ENCODE measurements around the gene PPP2CA. TPM values are rescaled to one million over a fixed set of nuclear protein-coding genes. Genes with fewer than 3 reads are reported as not detected.

PPP2CA gene
- total and polyA plus RNA-seq, 9 of the 15 experiments (the other 6 are each of a cell fraction or from before 2014, with no cell fraction given), result 23.0 to 257 (median 109) TPM

GRCh38 chr5:134245692-134246091 is 19.8 kb upstream of the PPP2CA start:
- no peaks in the 10 kb centered on the region for H3K9me3 ChIP-seq (replicated peaks; ENCODE audit: control insufficient read depth, insufficient read depth, low read depth, low read length)
- BruUV-seq (replicated peaks), result no TSS peak
- ATAC-seq (no peak), FAIRE-seq (no peak), DNase-seq (ENCODE audit: extremely low read depth in 1 of 4, low spot score in 3 of 4) (no peak)
- no peaks in the 10 kb centered on the region for H3K36me3 ChIP-seq (ENCODE audit: control insufficient read depth, insufficient read depth, low read length)
- no peak overlapping the region for H3K4me3 ChIP-seq
- ChIA-PET CTCF (ENCODE audit: low intra/inter-chr PET ratio) (no interaction called here), POLR2A (interaction anchor here (0.9 to 2.1 kb wide), 3 partner anchors 9 to 1789 kb away, joined by 3 to 18 read pairs (median 4); partner anchors contain the start of gene PPP2CA)
- H3K4me1 ChIP-seq (replicated peaks in 1 of 2; ENCODE audit: control insufficient read depth in 2 of 2, insufficient read depth in 2 of 2, low read length in 2 of 2), result peaks cover 5 to 10% of the 10 kb centered on the region in 2 experiments; a peak in 4 of 5 replicates
- intact Hi-C loops (cut with micrococcal nuclease), result no loop called here
- in situ Hi-C loops (cut with MboI), result no loop called here
- no peak overlapping the region for H3K27ac ChIP-seq (ENCODE audit: extremely low read depth, low read depth, low read length)
- H3K4me2 ChIP-seq (ENCODE audit: insufficient read depth, low read length), result no peak overlapping the region
- TF ChIP-seq ETV5 (CRISPR knock-in tag; IDR thresholded peaks at IDR 0.05; ENCODE audit: low read depth), result no peak
- TF ChIP-seq ARID3A (IDR thresholded peaks at IDR 0.05; ENCODE audit: borderline replicate concordance, low read depth, low read length), result no peak
- peak; percentile 56; the same call in 1 of the 2 replicates for TF ChIP-seq ZNF121 (CRISPR knock-in tag; conservative IDR thresholded peaks at IDR 0.05)
- TF ChIP-seq TAF1 (IDR thresholded peaks at IDR 0.05; ENCODE audit: control insufficient read depth, extremely low read depth, insufficient read depth, low read length, severe bottlenecking), result no peak
- TF ChIP-seq NFE2 (IDR thresholded peaks at IDR 0.05; ENCODE audit: low read depth), result no peak
- no peaks in the 10 kb centered on the region for H4K20me1 ChIP-seq (replicated peaks; ENCODE audit: control insufficient read depth, insufficient read depth, low read length)
- no peaks in the 10 kb centered on the region for H3K9me1 ChIP-seq (ENCODE audit: control insufficient read depth, insufficient read depth, low read length)
- no peaks in the 10 kb centered on the region for H3K27me3 ChIP-seq (ENCODE audit: control insufficient read depth in 2 of 2, insufficient read depth in 2 of 2, low read length in 2 of 2)
- 70% methylated on average over 2 of the region's 2 CpGs for WGBS (ENCODE audit: insufficient coverage, low coverage, missing lambda C conversion rate)
- no peak overlapping the region for H2AFZ ChIP-seq (ENCODE audit: low read depth, low read length)
- H3K9ac ChIP-seq (ENCODE audit: insufficient read depth in 1 of 2, low read depth in 2 of 2, low read length in 2 of 2), result no peak overlapping the region
- no peaks in the 10 kb centered on the region for H3K79me2 ChIP-seq (ENCODE audit: control insufficient read depth, insufficient read depth, low read length)

All from K562 (cell line).